ENCODE data around the gene SMDT1. TPM values are rescaled to one million over a fixed set of nuclear protein-coding genes. Genes with fewer than 3 reads are reported as not detected.

SMDT1 gene
- total RNA-seq, 2 experiments from 2014 or later = 60.4 to 72.1 TPM

DNA sequence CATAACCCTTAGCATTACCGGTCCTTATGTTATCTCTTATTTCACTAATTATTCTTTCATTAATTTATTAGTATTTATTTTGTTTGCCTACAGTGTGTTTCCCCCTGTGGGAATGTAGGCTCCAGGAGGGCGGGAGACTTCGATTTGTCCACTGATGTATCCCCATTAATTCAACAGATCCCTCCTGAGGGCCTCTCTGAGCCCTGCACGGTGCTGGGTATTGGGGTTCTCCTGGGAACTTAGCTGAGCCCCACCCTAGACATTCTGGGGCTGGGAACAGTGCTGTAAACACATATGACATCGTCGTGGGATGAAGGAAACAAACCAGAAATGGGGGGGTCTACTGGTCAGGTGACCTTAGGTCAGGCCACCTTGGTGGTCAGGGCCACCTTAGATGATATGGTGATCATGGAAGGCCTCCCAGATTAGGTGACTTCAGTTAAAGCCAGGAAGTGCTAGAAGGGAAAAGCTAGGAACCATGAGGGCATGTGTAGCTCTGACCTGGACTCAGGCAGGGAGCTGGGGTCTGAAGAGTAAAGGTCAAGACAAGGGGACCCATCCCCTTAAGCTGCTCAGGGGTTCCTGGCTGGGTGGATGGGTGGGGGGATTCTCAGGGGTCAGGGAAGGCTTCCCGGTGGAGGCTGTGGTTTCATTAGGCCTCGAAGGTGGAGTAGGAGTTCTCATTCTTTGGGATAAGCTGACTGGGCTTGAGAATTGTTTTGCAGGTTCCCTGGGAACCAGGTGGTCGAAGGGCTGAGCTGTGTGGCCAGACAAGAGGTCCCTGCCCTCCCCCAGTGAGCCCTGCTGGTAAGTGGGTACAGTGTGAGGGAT, 4.4 kb upstream of the SMDT1 start:
- H3K27ac Mint-ChIP-seq = peak overlapping the region; percentile 49
- DNase-seq (no peak), ATAC-seq (no peak)
- peak overlapping the region; percentile 32 for H3K4me3 Mint-ChIP-seq
- CTCF ChIA-PET = interaction anchor here (0.9 to 2.1 kb wide), 7 partner anchors 15 to 408 kb away, joined by 3 to 8 read pairs (median 3); partner anchors contain the start of genes CENPM, NDUFA6 and WBP2NL
- peaks cover 2% of the 10 kb centered on the region for H3K36me3 Mint-ChIP-seq
- no peaks in the 10 kb centered on the region for H3K27me3 Mint-ChIP-seq
- peaks cover 36% of the 10 kb centered on the region for H3K4me1 Mint-ChIP-seq
- H3K9me3 Mint-ChIP-seq (ENCODE audit: low read depth) = no peaks in the 10 kb centered on the region

- H3K4me3 Mint-ChIP-seq = no peak overlapping the region
- peaks cover 5% of the 10 kb centered on the region for H3K36me3 Mint-ChIP-seq
Observed at GRCh38 chr22:42076764-42077485, 2.6 kb upstream of the SMDT1 start.

GRCh38 chr22:42077486-42078125, 1.9 kb upstream of the SMDT1 start:
- Mint-ChIP-seq H3K27ac (peak overlapping the region; percentile 96), H3K27me3 (no peaks in the 10 kb centered on the region), H3K9me3 (ENCODE audit: low read depth) (no peaks in the 10 kb centered on the region), H3K4me3 (no peak overlapping the region), H3K4me1 (peaks cover 36% of the 10 kb centered on the region), H3K36me3 (peaks cover 10% of the 10 kb centered on the region)
- CTCF ChIA-PET = interaction anchor here (1.4 to 5.7 kb wide), 2 partner anchors 13 to 380 kb away, joined by 3 to 56 read pairs; partner anchors contain the start of gene NDUFA6
- ATAC-seq (no peak), DNase-seq (no peak)

More at GRCh38 chr22:42076764-42077485, 2.6 kb upstream of the SMDT1 start:
- ATAC-seq (no peak), DNase-seq (no peak)
- CTCF ChIA-PET = interaction anchor here (2.1 kb wide), 1 partner anchor 13 kb away, joined by 8 read pairs; the partner anchor contains the start of gene NDUFA6
- H3K9me3 Mint-ChIP-seq (ENCODE audit: low read depth) = no peaks in the 10 kb centered on the region
- H3K27ac Mint-ChIP-seq = no peak overlapping the region
- H3K4me1 Mint-ChIP-seq = peaks cover 33% of the 10 kb centered on the region
- H3K27me3 Mint-ChIP-seq = no peaks in the 10 kb centered on the region

DNA sequence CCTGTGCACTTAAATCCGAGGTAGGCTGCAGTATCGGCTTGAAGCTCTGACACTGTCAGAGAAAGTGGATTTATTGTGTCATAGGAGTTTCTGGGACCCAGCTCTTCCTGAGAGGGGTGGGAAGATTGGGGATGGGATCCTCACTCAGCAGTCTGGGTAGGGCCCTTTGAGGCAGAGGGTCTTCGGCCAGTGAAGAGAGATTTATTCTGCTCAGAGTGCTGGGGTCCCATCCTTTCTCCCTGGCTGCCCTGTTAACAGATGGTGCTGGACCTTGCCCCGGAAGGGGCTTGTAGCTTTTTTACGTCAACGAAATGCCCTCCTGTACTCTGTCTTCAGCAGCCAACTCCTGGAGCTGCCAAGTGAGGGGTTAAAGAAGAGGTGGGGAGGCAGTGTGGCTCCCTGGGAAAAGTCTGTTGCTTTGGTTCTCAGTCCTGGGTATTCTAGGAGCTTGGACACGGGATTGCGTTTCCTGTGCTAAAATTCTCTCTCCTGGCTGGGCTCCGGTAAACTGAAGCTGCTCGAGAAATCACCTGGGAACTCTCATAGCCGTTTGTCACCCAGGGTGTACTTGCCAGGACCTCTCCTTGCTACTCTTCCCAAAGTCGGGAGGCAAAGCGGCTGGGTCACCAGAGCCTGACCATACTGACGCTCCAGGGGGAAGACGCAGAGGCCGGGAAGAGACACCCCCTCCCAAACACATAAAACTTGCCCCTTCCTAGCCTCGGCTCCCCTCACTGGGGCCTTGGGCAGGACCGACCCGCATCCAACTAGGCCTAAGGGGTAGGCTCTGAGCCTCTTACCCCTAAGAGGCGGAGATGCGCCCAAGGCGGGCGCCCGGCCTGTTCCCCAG, 806 bp upstream of the SMDT1 start:
- Mint-ChIP-seq H3K27me3 (no peaks in the 10 kb centered on the region), H3K36me3 (peaks cover 14% of the 10 kb centered on the region), H3K9me3 (ENCODE audit: low read depth) (no peaks in the 10 kb centered on the region), H3K4me1 (peaks cover 32% of the 10 kb centered on the region), H3K4me3 (peak overlapping the region; percentile 87), H3K27ac (peak overlapping the region; percentile 96)
- ATAC-seq (no peak), DNase-seq (no peak)
- CTCF ChIA-PET = interaction anchor here (0.6 to 5.7 kb wide), 6 partner anchors 8 to 382 kb away, joined by 3 to 56 read pairs (median 6); partner anchors contain the start of genes NAGA and NDUFA6

GRCh38 chr22:42080287-42080686, 787 bp downstream of the SMDT1 start:
- Mint-ChIP-seq H3K4me1 (peaks cover 28% of the 10 kb centered on the region), H3K36me3 (peaks cover 23% of the 10 kb centered on the region), H3K9me3 (ENCODE audit: low read depth) (no peaks in the 10 kb centered on the region), H3K27me3 (no peaks in the 10 kb centered on the region), H3K27ac (peak overlapping the region; percentile 96), H3K4me3 (peak overlapping the region; percentile 87)
- DNase-seq (no peak), ATAC-seq (no peak)
- CTCF ChIA-PET = interaction anchor here (0.9 to 5.7 kb wide), 6 partner anchors 10 to 364 kb away, joined by 4 to 56 read pairs (median 6); partner anchors contain the start of genes NAGA and NDUFA6

- ATAC-seq = no peak
- no peak overlapping the region for H3K27ac Mint-ChIP-seq
- no peak overlapping the region for H3K4me3 Mint-ChIP-seq
- H3K36me3 Mint-ChIP-seq = peaks cover 39% of the 10 kb centered on the region
- no peaks in the 10 kb centered on the region for H3K27me3 Mint-ChIP-seq
- CTCF ChIA-PET = interaction anchor here (5.7 kb wide), 1 partner anchor 7 kb away, joined by 56 read pairs; the partner anchor contains the start of gene NDUFA6
- no peaks in the 10 kb centered on the region for H3K9me3 Mint-ChIP-seq (ENCODE audit: low read depth)
- DNase-seq = no peak
- peaks cover 30% of the 10 kb centered on the region for H3K4me1 Mint-ChIP-seq
Observed at GRCh38 chr22:42083119-42083518, 3.6 kb downstream of the SMDT1 start.

GRCh38 chr22:42084874-42085273, 5.4 kb downstream of the SMDT1 start:
- Mint-ChIP-seq H3K9me3 (ENCODE audit: low read depth) (peaks cover 3% of the 10 kb centered on the region), H3K36me3 (peaks cover 49% of the 10 kb centered on the region), H3K4me3 (no peak overlapping the region), H3K4me1 (peaks cover 28% of the 10 kb centered on the region), H3K27me3 (no peaks in the 10 kb centered on the region), H3K27ac (no peak overlapping the region)
- DNase-seq = no peak
- no peak for ATAC-seq
- CTCF ChIA-PET = no interaction called here

- Mint-ChIP-seq H3K4me3 (no peak overlapping the region), H3K9me3 (ENCODE audit: low read depth) (peaks cover 3% of the 10 kb centered on the region), H3K27me3 (no peaks in the 10 kb centered on the region), H3K27ac (no peak overlapping the region), H3K4me1 (peaks cover 26% of the 10 kb centered on the region), H3K36me3 (peaks cover 52% of the 10 kb centered on the region)
- DNase-seq (no peak), ATAC-seq (no peak)
- CTCF ChIA-PET = no interaction called here
Observed at GRCh38 chr22:42086051-42086450, 6.6 kb downstream of the SMDT1 start.

GRCh38 chr22:42090596-42091454, 11.3 kb downstream of the SMDT1 start, which contains the start of gene NDUFA6:
Gene NDUFA6 (minus strand): TSS chr22:42090772. CDS start chr22:42090744, 28 bp downstream.
- ATAC-seq (peak; percentile 98), DNase-seq (peak; percentile 100)
- Mint-ChIP-seq H3K9me3 (ENCODE audit: low read depth) (peaks cover 3% of the 10 kb centered on the region), H3K4me1 (peaks cover 30% of the 10 kb centered on the region), H3K27me3 (no peaks in the 10 kb centered on the region), H3K36me3 (peaks cover 28% of the 10 kb centered on the region), H3K4me3 (peak within 1 kb of the TSS; percentile 85), H3K27ac (peak within 1 kb of the TSS; percentile 99)
- CTCF ChIA-PET = interaction anchor here (0.6 to 5.0 kb wide), 46 partner anchors 8 to 384 kb away, joined by 3 to 56 read pairs (median 4); partner anchors contain the start of genes CENPM, NAGA, PHETA2 and SMDT1

GRCh38 chr22:42091455-42091782, 11.9 kb downstream of the SMDT1 start:
- no peaks in the 10 kb centered on the region for H3K27me3 Mint-ChIP-seq
- peaks cover 30% of the 10 kb centered on the region for H3K4me1 Mint-ChIP-seq
- ATAC-seq (no peak), DNase-seq (no peak)
- peak overlapping the region; percentile 99 for H3K27ac Mint-ChIP-seq
- CTCF ChIA-PET = interaction anchor here (0.6 to 5.0 kb wide), 38 partner anchors 8 to 384 kb away, joined by 3 to 56 read pairs (median 5); partner anchors contain the start of genes CENPM, PHETA2 and SMDT1
- H3K4me3 Mint-ChIP-seq = peak overlapping the region; percentile 85
- H3K36me3 Mint-ChIP-seq = peaks cover 24% of the 10 kb centered on the region
- peaks cover 3% of the 10 kb centered on the region for H3K9me3 Mint-ChIP-seq (ENCODE audit: low read depth)

GRCh38 chr22:42101199-42101598, 21.7 kb downstream of the SMDT1 start:
- peaks cover 38% of the 10 kb centered on the region for H3K36me3 Mint-ChIP-seq
- no peaks in the 10 kb centered on the region for H3K4me1 Mint-ChIP-seq
- H3K27me3 Mint-ChIP-seq = no peaks in the 10 kb centered on the region
- DNase-seq (no peak), ATAC-seq (no peak)
- CTCF ChIA-PET = interaction anchor here (2.1 kb wide), 1 partner anchor 10 kb away, joined by 6 read pairs; no protein-coding TSS in a partner anchor
- no peak overlapping the region for H3K4me3 Mint-ChIP-seq
- H3K9me3 Mint-ChIP-seq (ENCODE audit: low read depth) = peaks cover 23% of the 10 kb centered on the region
- no peak overlapping the region for H3K27ac Mint-ChIP-seq
